ENCODE measurements around the gene OSBPL3.
"Not testable (repeated sequence)": the region's sequence is repeated elsewhere in the genome, so short reads cannot be mapped to it uniquely, and the experiment has no call there.

OSBPL3 gene

GRCh38 chr7:24797270-24797669 lies 182.7 kb downstream of the OSBPL3 start:
- Histone ChIP-seq H4K20me1 (ENCODE audit: low read depth, low read length) (no peaks in the 10 kb centered on the region), H3K79me2 (ENCODE audit: insufficient read depth, low read length) (no peaks in the 10 kb centered on the region), H2AFZ (ENCODE audit: low read depth, low read length, severe bottlenecking) (no peak overlapping the region), H3F3A (ENCODE audit: insufficient read depth) (peaks cover 36% of the 10 kb centered on the region), H3K4me2 (ENCODE audit: low read depth, low read length, poor library complexity, severe bottlenecking) (no peak overlapping the region), H3K4me3 (ENCODE audit: insufficient read depth, low read length, poor library complexity, severe bottlenecking) (no peak overlapping the region), H3K9me3 (ENCODE audit: insufficient read depth, low read length) (no peaks in the 10 kb centered on the region), H3K36me3 (ENCODE audit: low read length) (peaks cover 24% of the 10 kb centered on the region), H3K9me2 (replicated peaks; ENCODE audit: insufficient read depth, low read length) (no peaks in the 10 kb centered on the region), H3K27me3 (ENCODE audit: low read length) (no peaks in the 10 kb centered on the region), H3K9ac (ENCODE audit: low read length) (no peak overlapping the region), H3K27ac (ENCODE audit: low read depth, low read length) (no peak overlapping the region)
- no peak for TF ChIP-seq CTCF (IDR thresholded peaks at IDR 0.05; ENCODE audit: insufficient read depth, low read length, poor library complexity, severe bottlenecking)
- no peak for TF ChIP-seq EZH2phosphoT487 (conservative IDR thresholded peaks at IDR 0.05; ENCODE audit: low read length)

- Histone ChIP-seq H3F3A (ENCODE audit: insufficient read depth) (peaks cover 36% of the 10 kb centered on the region), H3K27ac (ENCODE audit: low read depth, low read length) (no peak overlapping the region), H3K36me3 (ENCODE audit: low read length) (peaks cover 13% of the 10 kb centered on the region; the same call in 1 of the 2 replicates), H3K27me3 (ENCODE audit: low read length) (no peaks in the 10 kb centered on the region), H2AFZ (ENCODE audit: low read depth, low read length, severe bottlenecking) (no peak overlapping the region), H3K9me2 (replicated peaks; ENCODE audit: insufficient read depth, low read length) (no peaks in the 10 kb centered on the region), H3K4me2 (ENCODE audit: low read depth, low read length, poor library complexity, severe bottlenecking) (no peak overlapping the region), H3K79me2 (ENCODE audit: insufficient read depth, low read length) (no peaks in the 10 kb centered on the region), H3K9me3 (ENCODE audit: insufficient read depth, low read length) (no peaks in the 10 kb centered on the region), H3K4me3 (ENCODE audit: insufficient read depth, low read length, poor library complexity, severe bottlenecking) (no peak overlapping the region), H4K20me1 (ENCODE audit: low read depth, low read length) (no peaks in the 10 kb centered on the region), H3K9ac (ENCODE audit: low read length) (no peak overlapping the region)
- no peak for TF ChIP-seq EZH2phosphoT487 (conservative IDR thresholded peaks at IDR 0.05; ENCODE audit: low read length)
- no peak for TF ChIP-seq CTCF (IDR thresholded peaks at IDR 0.05; ENCODE audit: insufficient read depth, low read length, poor library complexity, severe bottlenecking)
These were observed 184.6 kb downstream of the OSBPL3 start for GRCh38 chr7:24795407-24795767.

GRCh38 chr7:24794751-24795406 lies 185.1 kb downstream of the OSBPL3 start:
- Histone ChIP-seq H3K4me2 (ENCODE audit: low read depth, low read length, poor library complexity, severe bottlenecking) (peak overlapping the region; percentile 61), H3K9ac (ENCODE audit: low read length) (peak overlapping the region; percentile 49; the same call in 1 of the 2 replicates), H3K27ac (ENCODE audit: low read depth, low read length) (peak overlapping the region; percentile 78), H3K36me3 (ENCODE audit: low read length) (peaks cover 13% of the 10 kb centered on the region; the same call in 1 of the 2 replicates), H3F3A (ENCODE audit: insufficient read depth) (peaks cover 33% of the 10 kb centered on the region)
- not testable (repeated sequence) for H3K9me3 ChIP-seq (ENCODE audit: insufficient read depth, low read length); H3K4me3 ChIP-seq (ENCODE audit: insufficient read depth, low read length, poor library complexity, severe bottlenecking); H3K27me3 ChIP-seq (ENCODE audit: low read length); H4K20me1 ChIP-seq (ENCODE audit: low read depth, low read length); H3K79me2 ChIP-seq (ENCODE audit: insufficient read depth, low read length); H2AFZ ChIP-seq (ENCODE audit: low read depth, low read length, severe bottlenecking); H3K9me2 ChIP-seq (replicated peaks; ENCODE audit: insufficient read depth, low read length)

GRCh38 chr7:24793982-24794648 lies 185.9 kb downstream of the OSBPL3 start:
- no peaks in the 10 kb centered on the region for H3K9me2 ChIP-seq (replicated peaks; ENCODE audit: insufficient read depth, low read length)
- H3K4me3 ChIP-seq (ENCODE audit: insufficient read depth, low read length, poor library complexity, severe bottlenecking) = no peak overlapping the region
- peak overlapping the region; percentile 49 for H3K9ac ChIP-seq (ENCODE audit: low read length)
- H3F3A ChIP-seq (ENCODE audit: insufficient read depth) = peaks cover 26% of the 10 kb centered on the region
- no peaks in the 10 kb centered on the region for H3K79me2 ChIP-seq (ENCODE audit: insufficient read depth, low read length)
- peak overlapping the region; percentile 61 for H3K4me2 ChIP-seq (ENCODE audit: low read depth, low read length, poor library complexity, severe bottlenecking)
- H2AFZ ChIP-seq (ENCODE audit: low read depth, low read length, severe bottlenecking) = peak overlapping the region; percentile 85
- H3K9me3 ChIP-seq (ENCODE audit: insufficient read depth, low read length) = no peaks in the 10 kb centered on the region
- TF ChIP-seq EZH2phosphoT487 (conservative IDR thresholded peaks at IDR 0.05; ENCODE audit: low read length) (no peak), CTCF (IDR thresholded peaks at IDR 0.05; ENCODE audit: insufficient read depth, low read length, poor library complexity, severe bottlenecking) (no peak)
- no peaks in the 10 kb centered on the region for H3K27me3 ChIP-seq (ENCODE audit: low read length)
- no peaks in the 10 kb centered on the region for H4K20me1 ChIP-seq (ENCODE audit: low read depth, low read length)
- peaks cover 10% of the 10 kb centered on the region; the same call in 1 of the 2 replicates for H3K36me3 ChIP-seq (ENCODE audit: low read length)
- peak overlapping the region; percentile 78 for H3K27ac ChIP-seq (ENCODE audit: low read depth, low read length)
